ENCODE measurements around the gene KATNA1. TPM values are rescaled to one million over a fixed set of nuclear protein-coding genes. Genes with fewer than 3 reads are reported as not detected.

KATNA1 gene
- total and polyA plus RNA-seq, 9 of the 15 experiments (the other 6 are each of a cell fraction or from before 2014, with no cell fraction given), result 22.5 to 76.9 (median 45.0) TPM

- TF ChIP-seq GABPB1 (CRISPR knock-in tag; IDR thresholded peaks at IDR 0.05), result peak; percentile 93
- no peak; the same call in 1 of the 2 replicates for TF ChIP-seq ELF4 (CRISPR knock-in tag; IDR thresholded peaks at IDR 0.05)
- no peak for TF ChIP-seq ZNF175 (CRISPR knock-in tag; IDR thresholded peaks at IDR 0.05; ENCODE audit: low read depth)
- peak; percentile 81 for TF ChIP-seq ZNF589 (CRISPR knock-in tag; IDR thresholded peaks at IDR 0.05; ENCODE audit: low read depth)
- TF ChIP-seq FOS (IDR thresholded peaks at IDR 0.05; ENCODE audit: extremely low read depth, insufficient read length), result no peak
- TF ChIP-seq ZBED1 (IDR thresholded peaks at IDR 0.05), result no peak
- peak; percentile 74 for TF ChIP-seq HNRNPLL (IDR thresholded peaks at IDR 0.05; ENCODE audit: low read depth, low read length, poor library complexity, severe bottlenecking)
These were observed 102.6 kb downstream of the KATNA1 start, which contains the start of gene PPIL4 (continued) for GRCh38 chr6:149545754-149546471.

DNA sequence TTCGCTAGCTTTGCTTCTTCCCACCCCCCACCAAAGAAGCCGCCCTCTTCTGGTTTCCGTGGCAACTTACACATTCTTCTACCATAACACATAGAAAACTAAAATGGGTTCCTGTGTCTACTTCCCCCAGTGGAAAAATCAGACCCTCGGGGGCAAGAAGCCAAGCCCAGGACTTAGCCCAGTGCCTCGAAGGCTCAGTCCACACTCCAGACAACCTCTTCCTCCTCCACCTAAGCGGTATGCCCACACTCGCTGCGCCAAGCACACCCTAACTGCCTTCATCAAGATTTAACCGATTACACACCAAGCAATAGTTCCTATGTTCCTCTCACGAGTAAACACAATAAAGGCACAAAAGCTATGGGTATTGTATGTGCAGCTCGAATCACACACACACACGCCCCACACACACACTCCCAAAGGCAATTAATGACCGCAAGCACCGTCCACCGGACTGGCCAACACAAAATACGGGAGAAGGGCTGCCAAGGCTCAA, 103.2 kb downstream of the KATNA1 start:
- Histone ChIP-seq H3K27me3 (ENCODE audit: control insufficient read depth in 2 of 2, insufficient read depth in 2 of 2, low read length in 2 of 2) (no peaks in the 10 kb centered on the region), H3K4me3 (peak overlapping the region; percentile 97), H3K4me1 (replicated peaks in 1 of 2; ENCODE audit: control insufficient read depth in 2 of 2, insufficient read depth in 2 of 2, low read length in 2 of 2) (peaks cover 13 to 14% of the 10 kb centered on the region in 2 experiments; a peak in 4 of 5 replicates), H2AFZ (ENCODE audit: low read depth, low read length) (peak overlapping the region; percentile 95), H3K9ac (ENCODE audit: insufficient read depth in 1 of 2, low read depth in 2 of 2, low read length in 2 of 2) (peak overlapping the region; percentile 96 to 98), H3K36me3 (ENCODE audit: control insufficient read depth, insufficient read depth, low read length) (peaks cover 17% of the 10 kb centered on the region; the same call in 2 of the 3 replicates), H3K27ac (ENCODE audit: extremely low read depth, low read depth, low read length) (peak overlapping the region; percentile 94), H3K9me1 (ENCODE audit: control insufficient read depth, insufficient read depth, low read length) (no peaks in the 10 kb centered on the region), H4K20me1 (replicated peaks; ENCODE audit: control insufficient read depth, insufficient read depth, low read length) (peaks cover 13% of the 10 kb centered on the region), H3K79me2 (ENCODE audit: control insufficient read depth, insufficient read depth, low read length) (peaks cover 51% of the 10 kb centered on the region), H3K4me2 (ENCODE audit: insufficient read depth, low read length) (peak overlapping the region; percentile 100), H3K9me3 (replicated peaks; ENCODE audit: control insufficient read depth, insufficient read depth, low read depth, low read length) (no peaks in the 10 kb centered on the region; the same call in 1 of the 2 replicates)
- ATAC-seq (peak; percentile 78), FAIRE-seq (peak; percentile 29), DNase-seq (ENCODE audit: extremely low read depth in 1 of 4, low spot score in 3 of 4) (peak; percentile 50 to 79 (median 54))
- CTCF ChIA-PET (ENCODE audit: low intra/inter-chr PET ratio), result interaction anchor here (0.6 kb wide), 1 partner anchor 97 kb away, joined by 3 read pairs; no protein-coding TSS in a partner anchor
- intact Hi-C loops (cut with micrococcal nuclease) (loop anchor here (2.0 to 5.0 kb wide), 2 partner anchors 103 to 172 kb away; partner anchors contain the start of genes KATNA1 and LATS1), in situ Hi-C loops (cut with MboI) (no loop called here)
- WGBS (ENCODE audit: insufficient coverage, low coverage, missing lambda C conversion rate), result under 1% methylated on average over 16 of the region's 16 CpGs
- POLR2A ChIA-PET, result interaction anchor here (0.5 to 4.4 kb wide), 19 partner anchors 7 to 320 kb away, joined by 3 to 34 read pairs (median 3); partner anchors contain the start of genes GINM1 and LATS1
- BruUV-seq (replicated peaks), result TSS peak; percentile 60
- TF ChIP-seq MTA3 (IDR thresholded peaks at IDR 0.05; ENCODE audit: borderline replicate concordance) (no peak), ZNF24 (IDR thresholded peaks at IDR 0.05) (no peak), ID3 (CRISPR knock-in tag; IDR thresholded peaks at IDR 0.05) (no peak), ID3 (tag; IDR thresholded peaks at IDR 0.05) (no peak), ZNF239 (CRISPR knock-in tag; IDR thresholded peaks at IDR 0.05) (no peak), NFATC3 (IDR thresholded peaks at IDR 0.05) (no peak), ZNF184 (CRISPR knock-in tag; IDR thresholded peaks at IDR 0.05) (no peak), HIVEP1 (CRISPR knock-in tag; IDR thresholded peaks at IDR 0.05) (no peak), ZNF699 (CRISPR knock-in tag; IDR thresholded peaks at IDR 0.05; ENCODE audit: insufficient replicate concordance) (no peak), RUNX1 (IDR thresholded peaks at IDR 0.05; ENCODE audit: low read depth) (no peak)
- TF ChIP-seq, protein P1, sequence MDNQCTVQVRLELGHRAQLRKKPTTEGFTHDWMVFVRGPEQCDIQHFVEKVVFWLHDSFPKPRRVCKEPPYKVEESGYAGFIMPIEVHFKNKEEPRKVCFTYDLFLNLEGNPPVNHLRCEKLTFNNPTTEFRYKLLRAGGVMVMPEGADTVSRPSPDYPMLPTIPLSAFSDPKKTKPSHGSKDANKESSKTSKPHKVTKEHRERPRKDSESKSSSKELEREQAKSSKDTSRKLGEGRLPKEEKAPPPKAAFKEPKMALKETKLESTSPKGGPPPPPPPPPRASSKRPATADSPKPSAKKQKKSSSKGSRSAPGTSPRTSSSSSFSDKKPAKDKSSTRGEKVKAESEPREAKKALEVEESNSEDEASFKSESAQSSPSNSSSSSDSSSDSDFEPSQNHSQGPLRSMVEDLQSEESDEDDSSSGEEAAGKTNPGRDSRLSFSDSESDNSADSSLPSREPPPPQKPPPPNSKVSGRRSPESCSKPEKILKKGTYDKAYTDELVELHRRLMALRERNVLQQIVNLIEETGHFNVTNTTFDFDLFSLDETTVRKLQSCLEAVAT (IDR thresholded peaks at IDR 0.05), result no peak; a peak in 1 of 4 replicates
- TF ChIP-seq, protein P2, sequence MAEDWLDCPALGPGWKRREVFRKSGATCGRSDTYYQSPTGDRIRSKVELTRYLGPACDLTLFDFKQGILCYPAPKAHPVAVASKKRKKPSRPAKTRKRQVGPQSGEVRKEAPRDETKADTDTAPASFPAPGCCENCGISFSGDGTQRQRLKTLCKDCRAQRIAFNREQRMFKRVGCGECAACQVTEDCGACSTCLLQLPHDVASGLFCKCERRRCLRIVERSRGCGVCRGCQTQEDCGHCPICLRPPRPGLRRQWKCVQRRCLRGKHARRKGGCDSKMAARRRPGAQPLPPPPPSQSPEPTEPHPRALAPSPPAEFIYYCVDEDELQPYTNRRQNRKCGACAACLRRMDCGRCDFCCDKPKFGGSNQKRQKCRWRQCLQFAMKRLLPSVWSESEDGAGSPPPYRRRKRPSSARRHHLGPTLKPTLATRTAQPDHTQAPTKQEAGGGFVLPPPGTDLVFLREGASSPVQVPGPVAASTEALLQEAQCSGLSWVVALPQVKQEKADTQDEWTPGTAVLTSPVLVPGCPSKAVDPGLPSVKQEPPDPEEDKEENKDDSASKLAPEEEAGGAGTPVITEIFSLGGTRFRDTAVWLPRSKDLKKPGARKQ (CRISPR knock-in tag; IDR thresholded peaks at IDR 0.05), result no peak
